ENCODE measurements around the gene TPO.

The TPO gene

DNA sequence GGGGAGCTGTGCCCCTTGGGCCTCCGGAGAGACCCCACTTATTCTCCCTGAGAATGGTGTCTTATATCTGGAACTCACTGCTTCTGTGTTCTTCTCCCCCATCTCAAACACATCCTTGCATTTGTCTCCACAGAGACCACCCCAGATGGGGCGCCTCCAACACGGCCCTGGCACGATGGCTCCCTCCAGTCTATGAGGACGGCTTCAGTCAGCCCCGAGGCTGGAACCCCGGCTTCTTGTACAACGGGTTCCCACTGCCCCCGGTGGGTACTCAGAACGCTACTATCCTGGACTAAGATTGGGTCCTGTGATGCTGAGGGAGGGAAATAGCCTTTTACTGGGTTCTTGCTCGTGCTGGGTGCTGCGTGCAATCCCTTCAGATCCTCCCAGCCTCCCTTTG is 40.3 kb downstream of the TPO start:
- no peak for DNase-seq

DNA sequence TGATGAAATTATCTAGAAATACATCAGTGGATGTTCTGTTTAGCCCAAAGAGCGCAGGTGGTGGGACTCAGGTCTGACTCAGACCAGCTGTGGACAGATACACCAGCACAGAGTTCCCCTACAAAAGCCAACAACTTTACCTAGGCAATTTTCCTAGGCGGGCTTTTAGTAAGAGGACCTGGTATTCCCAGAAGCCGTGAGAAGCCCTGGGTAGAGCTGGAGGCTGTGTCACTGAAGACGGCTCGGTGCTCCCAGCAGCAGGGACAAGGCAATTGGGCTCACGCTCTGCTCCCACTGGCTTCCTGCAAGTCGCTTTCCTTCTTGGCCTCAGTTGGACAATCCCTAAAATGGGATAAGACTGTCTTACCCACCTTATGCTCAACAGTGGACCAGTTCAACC is 41.1 kb downstream of the TPO start:
- no peak for DNase-seq

DNA sequence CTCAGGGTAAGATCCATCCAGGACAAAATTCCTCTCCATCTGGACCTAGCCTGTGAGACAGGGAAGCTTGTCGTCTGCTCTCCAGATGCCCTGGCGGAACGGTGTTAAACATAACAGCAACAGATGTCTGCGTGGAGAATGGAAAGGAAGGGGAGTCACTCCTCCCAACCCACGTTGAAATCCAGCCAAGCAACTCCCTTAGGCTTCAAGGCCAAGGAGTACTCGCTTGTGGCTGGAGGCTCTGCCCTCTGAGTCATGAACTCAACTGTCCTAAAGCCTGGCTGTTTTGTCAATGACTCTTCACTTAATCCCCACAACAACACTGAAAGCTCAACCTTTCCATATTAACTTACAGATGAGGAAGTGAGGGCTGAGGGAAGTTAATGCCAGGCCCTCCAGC is 42.2 kb downstream of the TPO start:
- no peak for DNase-seq

DNA sequence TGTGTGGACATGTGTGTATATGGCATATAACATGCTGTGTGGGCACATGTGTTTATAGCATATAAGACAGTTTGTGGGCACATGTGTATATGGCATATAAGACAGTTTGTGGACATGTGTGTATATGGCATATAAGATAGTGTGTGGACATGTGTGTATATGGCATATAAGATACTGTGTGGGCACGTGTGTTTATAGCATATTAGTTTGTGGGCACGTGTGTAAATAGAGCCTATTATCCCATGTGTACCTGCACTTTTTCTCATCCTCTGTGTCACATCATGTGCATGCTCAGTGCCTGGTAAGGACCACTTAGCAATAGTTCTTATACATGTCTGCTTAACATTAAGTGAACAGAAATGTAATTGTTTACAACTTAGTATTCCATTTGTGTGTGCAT is 45.2 kb downstream of the TPO start:
- DNase-seq: no peak

DNA sequence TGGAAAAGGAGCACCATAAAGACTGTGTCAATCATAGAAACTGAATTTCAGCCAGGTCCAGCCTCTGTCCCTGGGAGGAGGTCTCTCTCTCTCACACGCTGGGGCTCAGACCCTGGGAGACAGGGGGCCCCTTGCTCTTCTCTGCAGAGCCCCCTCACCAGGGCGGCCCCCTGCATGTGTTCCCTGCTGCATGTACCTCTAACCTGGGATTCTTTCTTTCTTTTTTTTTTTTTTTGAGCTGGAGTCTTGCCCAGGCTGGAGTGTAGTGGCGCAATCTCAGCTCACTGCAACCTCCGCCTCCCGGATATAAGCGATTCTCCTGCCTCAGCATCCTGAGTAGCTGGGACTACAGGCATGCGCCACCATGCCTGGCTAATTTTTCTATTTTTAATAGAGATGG is 46.5 kb downstream of the TPO start:
- no peak for DNase-seq

DNA sequence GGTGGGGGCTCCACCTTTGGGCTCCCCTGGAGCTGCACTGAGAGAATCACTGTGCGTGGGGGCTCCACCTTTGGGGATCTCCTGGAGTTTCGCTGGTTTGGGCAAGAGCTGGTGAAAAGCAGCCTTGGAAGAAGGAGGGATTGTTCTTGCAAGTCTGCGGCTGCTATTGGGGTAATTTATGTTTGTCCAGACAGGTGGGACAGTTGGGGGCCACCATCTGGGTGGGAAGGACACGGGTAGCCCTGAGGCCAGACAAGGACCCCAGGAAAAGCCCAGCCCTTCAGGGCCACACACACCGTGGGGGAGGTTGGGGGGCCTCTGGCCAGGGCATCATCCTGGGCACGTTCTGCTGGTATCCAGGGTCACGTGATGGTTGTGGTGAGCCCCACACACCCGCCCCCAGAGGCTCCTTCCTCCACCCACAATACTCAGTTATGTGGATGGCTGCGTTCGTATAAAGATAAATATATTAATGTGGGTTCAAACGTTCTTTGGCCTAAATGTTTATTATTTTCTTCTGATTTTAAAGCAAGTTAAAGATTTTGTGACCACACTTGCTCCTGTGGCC is 47.7 kb downstream of the TPO start:
- DNase-seq: no peak

DNA sequence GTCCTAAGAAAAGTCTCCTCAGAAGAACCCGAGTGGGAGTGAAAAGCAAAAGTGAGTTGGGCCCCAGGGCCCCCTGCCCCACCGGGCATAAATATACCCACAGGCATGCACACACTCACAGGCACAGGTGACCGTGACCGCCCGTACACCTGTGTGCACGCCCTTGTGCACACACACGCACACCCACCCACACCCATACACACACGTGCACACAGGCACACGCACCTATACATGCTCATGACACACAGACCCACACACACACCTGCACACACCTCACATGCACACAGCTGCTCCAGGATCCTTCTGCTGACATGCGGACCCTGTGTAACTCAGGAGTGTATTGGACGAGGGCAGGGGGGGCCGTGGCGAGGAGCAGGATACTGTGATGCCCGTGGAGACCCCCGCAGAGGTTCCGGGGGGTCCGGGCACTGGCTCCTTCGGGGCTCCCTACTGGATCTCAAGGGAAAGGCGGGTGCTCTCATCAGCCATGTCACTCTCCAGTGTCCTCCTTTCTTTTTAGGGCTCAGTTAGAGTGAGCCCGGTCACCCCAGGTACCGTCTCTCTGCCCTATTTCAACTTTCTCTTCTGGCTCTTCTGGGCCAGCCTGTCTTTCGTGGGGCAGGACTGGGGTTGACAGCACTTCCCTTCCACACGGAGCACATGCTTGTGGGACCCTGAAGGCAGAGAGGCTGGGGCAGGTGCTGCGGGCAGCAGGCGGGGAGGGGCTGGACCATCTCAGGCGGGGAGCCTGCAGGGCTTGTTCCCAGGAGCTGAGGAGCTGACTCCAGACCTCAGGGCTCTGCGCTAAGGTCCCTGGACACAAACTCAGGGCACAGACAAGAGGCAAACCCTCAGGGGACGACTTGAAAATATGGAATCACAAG is 48.5 kb downstream of the TPO start:
- DNase-seq: no peak

DNA sequence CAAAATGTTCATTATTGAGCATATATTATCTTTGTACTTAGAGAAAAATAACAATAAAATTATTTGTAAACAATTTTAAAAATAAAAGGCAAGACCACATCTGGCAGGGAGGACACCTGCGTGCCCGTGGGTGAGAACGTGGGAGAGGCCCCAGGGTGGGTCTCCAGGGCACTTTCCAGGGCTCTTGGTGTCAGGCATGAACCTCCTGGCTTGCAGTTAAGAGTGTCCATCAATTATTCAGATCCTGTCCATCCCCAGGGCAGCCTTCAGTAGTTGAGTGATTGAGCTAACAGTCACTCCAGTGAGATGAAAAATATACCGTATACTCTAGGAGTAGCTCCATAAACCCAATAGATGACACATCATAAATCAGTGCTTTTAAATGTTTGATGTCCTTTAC is 49.7 kb downstream of the TPO start:
- no peak for DNase-seq

DNA sequence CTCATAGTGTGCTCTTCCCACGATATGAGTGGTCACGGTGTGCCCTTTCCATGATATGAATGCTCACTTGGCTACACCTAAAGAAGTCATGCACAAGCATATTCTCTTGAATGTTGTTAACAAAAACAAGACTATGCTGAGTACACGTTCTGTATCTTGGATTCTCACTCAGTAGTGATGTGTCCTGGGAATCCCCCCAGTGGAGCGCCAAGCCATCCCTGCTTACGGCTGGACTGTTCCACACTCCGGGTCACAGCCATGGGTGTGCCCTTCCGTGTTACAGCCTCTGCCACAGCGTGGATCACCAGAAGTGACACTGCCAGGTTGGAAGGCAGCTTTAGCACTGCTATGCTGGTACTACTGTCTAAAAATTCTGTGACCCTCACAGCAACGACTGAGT is 59.1 kb downstream of the TPO start:
- no peak for DNase-seq

DNA sequence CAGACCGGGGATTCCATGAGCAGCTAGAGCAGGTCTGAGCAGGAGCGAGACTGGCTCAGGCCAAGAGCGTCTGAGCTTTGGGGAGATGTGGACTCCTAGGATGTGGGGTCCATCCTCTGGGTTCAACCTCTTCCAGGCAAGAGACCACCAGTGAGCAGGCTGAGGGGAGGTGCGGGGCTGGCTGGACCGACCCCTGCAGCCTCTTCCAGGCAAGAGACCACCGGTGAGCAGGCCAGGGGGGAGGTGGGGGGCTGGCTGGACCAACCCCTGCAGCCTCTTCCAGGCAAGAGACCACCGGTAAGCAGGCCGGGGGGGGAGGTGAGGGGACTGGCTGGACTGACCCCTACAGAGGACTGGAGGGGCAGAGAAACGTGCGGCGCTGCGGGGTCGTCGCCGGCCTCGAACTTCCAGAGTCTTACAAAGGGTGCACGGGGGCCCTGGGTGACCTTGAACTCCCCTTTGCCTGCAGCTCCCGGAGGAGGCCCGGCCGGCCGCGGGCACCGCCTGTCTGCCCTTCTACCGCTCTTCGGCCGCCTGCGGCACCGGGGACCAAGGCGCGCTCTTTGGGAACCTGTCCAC is 63.4 kb downstream of the TPO start:
- no peak for DNase-seq

DNA sequence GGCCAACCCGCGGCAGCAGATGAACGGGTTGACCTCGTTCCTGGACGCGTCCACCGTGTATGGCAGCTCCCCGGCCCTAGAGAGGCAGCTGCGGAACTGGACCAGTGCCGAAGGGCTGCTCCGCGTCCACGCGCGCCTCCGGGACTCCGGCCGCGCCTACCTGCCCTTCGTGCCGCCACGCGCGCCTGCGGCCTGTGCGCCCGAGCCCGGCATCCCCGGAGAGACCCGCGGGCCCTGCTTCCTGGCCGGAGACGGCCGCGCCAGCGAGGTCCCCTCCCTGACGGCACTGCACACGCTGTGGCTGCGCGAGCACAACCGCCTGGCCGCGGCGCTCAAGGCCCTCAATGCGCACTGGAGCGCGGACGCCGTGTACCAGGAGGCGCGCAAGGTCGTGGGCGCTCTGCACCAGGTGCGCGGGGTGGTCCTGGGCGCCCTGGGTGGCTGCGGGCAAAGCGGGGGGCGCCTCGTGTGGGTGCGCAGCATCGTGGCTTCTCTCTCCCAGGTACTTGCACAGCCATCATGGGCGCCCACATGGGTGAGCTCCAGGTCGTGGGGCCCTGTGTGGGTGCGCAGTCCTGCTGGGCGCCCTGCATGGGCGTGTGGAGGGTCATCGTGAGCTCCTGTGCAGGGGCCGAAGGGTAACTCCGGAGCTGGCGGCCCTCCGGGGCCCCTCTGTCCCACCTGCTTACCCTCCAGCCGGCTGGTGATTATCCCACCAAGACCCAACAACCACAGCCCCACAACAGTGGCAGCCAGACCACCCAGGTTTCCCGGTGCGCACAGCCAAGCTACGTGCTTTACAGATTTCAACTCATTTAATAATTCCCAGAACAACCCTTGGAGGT is 64.2 kb downstream of the TPO start:
- no peak for DNase-seq

DNA sequence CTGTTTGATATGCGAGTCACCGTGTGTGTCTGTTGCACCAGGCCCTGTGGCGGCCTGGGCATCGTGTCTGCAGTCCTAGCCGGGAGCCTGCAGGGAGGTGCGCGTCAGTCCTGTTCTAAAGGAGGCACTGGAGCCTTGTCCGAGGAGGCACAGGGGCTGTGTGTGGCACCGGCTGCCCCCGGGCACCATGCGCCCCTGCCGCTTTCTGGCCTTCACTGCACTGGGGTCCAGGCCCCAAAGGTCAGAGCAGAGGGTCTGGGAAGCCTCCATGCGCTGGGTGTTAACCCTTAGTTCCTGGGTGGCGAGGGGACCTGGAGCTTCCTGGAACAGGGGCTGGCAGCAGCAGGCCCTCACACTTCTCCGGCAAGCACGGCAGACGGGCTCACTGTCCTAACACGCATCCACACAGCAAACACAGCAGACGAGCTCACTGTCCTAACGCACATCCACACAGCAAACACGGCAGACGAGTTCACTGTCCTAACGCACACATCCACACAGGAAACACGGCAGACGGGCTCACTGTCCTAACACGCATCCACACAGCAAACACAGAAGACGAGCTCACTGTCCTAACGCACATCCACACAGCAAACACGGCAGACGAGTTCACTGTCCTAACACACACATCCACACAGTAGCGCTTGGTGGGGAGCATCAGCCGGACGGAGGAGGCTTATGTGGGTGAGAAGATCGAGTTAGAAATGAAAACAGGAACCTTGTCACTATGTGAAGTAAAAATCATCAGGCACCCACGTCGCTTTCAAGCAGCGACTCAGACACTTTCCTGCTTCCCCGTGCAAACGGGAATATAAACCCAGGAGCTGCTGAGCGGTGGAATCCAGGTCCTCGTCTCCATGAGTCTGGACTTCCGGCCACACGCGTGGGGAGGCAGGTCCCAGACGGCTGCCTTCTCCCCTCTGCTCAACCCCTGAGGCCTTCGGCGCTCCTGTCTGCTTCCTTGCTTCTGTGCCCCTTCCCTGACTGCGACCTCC is 65.3 kb downstream of the TPO start:
- no peak for DNase-seq

DNA sequence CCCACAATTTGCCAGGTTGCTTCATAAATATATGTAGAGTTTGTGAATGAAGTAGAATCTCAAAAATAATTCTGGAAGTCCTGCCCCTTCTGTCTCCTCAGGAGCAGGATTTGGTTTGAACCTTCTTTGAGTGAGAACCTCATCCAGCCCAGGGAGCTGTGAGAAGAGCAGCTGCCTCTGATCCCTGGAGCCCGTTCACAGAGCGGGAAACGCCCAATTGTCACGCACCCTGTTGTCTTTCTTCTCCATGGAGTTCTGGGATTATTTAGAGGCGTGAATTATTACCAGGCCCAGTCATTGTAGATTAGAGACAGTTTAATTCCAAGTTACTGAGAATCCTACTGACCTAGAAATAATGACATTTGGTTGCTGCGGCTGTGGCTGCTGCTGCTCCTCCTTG is 66.1 kb downstream of the TPO start:
- DNase-seq: no peak

DNA sequence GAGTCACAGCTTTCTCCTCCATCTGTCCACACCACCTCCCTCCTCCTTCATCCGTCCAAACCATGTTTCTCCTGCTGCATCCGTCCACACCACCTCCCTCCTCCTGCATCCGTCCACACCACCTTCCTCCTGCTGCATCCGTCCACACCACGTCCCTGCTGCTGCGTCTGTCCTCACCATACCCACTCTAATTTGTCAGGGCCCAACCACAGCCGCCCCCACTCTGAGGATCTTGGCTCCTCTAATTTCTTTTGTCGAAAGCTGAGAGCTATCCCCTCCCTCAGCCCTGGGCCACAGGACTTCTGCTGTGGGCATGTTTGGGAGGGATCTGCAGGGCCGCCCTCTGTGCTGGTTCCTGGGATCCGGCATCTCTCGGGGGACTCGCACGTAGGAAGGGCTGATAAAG is 67.4 kb downstream of the TPO start:
- DNase-seq: no peak

DNA sequence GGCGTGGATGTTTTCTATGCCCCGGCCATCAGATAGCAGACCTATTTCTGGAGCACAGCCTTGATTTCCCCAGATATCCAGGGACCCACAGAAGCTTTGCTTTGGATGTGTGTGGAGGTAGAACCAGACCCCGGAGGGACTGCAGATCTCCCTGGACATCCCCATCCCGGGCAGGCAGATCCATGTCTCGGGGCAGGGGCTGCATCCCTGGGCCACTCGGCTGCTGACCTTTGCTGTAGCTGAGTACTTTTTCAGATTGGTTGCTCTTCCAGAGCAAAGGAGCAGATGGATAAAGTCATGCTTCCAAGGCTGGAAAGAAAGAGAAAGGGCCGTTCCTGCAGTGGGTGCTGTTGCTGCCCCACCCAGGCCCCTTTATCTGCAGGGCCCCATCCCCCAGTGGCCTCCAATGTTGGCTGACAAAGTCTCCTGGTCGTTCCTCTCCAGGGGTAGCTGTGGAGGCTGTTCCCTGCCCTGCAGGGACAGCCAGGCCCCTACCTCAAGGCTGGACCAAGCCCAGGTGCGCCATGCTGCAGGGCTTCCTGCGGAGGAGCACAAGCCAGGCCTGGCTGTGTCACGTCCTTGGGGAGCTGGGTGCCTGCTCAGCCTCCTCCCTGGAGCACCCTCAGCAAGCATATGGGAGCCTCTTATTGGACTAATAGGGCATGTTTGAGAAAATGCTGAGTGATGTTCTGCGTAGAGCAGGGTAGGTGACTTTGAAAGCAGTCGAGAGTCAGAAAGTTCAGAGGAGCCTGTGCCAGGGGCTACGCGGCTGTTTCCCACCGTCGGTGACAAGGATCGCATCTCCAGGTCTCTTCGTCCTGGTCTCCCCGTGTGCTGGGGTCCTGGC is 68.4 kb downstream of the TPO start:
- DNase-seq: no peak

DNA sequence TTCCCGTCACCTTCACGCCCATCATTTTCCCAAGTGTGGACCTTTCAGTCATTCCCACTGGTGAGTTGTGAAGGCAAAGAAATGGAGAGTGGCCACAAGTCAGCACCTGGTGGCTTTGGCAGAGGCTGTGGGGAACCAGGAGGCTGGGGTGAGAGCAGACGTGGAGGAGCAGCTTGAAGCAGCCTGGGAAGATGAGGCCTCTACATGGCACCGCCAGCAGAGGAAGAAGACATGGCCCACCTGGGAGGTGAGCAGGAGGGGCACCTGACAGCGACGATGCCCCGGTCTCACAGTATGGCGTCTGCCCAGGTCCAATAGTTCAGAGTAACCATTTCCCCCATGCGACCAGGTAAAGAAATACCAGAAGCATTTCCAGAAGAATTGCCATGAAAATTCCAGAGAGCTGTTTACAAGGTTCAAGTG is 69.0 kb downstream of the TPO start:
- DNase-seq: no peak

DNA sequence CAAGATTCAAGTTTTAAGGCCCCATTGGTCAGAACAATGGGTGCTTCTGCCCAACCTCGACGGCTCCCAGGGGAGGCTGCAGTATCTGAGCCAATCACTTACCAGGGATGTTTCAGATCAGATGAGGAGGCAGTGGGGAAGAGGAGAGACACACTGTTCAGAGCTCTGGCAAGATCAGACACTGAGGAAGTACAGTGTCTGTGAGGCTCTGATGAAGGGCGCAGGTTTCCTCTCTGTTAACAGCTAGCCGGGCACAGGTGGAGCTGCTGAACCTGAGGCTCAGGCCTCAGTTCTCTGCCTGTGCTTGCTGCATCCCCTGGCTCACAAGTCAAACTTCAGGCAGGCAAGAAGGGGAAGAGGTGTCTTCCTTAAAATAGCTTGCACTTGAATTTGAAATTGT is 69.7 kb downstream of the TPO start:
- no peak for DNase-seq

DNA sequence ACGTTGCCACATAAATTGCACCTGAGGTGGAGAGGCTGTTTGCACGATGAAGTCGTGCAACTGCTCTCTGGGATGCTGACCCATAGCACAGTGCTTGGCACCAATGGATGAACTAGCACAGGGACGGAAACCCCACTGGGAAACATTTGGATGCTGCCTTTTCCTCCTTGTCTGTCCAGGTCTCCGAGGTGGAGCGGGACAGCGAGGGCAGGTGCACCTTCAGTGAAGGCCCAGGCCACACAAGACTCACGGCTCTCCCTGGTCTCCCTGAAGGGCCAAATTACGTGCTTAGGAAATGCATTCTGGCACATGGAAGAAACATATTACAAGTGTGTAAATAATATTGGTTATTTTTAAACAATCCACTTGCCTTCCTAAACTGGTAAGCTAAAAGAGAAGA is 70.3 kb downstream of the TPO start:
- no peak for DNase-seq

DNA sequence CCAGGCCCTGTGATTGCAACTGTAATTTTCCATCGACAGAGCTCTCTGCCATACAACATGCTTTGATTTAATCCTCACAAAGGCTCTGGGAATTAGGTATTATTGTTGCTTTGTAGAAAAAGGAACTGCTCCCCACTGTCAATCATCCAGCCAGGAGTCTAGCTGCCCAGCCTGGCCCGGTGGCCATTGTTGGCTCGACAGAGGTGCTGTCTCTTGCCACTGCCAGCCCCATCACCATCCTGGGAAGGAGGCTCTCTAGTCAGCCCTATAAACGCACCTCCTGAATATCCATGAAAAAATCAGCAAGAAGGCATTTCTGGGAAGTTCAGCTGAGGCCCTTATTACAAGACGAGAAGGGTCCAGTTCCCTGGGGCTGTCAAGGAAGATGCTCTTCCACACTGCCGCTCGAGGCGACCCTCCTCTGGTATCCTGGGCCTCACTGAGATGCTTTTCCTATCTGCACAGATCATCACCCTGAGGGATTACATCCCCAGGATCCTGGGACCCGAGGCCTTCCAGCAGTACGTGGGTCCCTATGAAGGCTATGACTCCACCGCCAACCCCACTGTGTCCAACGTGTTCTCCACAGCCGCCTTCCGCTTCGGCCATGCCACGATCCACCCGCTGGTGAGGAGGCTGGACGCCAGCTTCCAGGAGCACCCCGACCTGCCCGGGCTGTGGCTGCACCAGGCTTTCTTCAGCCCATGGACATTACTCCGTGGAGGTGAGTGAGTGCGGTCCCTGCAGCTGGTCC is 71.0 kb downstream of the TPO start:
- DNase-seq: no peak

DNA sequence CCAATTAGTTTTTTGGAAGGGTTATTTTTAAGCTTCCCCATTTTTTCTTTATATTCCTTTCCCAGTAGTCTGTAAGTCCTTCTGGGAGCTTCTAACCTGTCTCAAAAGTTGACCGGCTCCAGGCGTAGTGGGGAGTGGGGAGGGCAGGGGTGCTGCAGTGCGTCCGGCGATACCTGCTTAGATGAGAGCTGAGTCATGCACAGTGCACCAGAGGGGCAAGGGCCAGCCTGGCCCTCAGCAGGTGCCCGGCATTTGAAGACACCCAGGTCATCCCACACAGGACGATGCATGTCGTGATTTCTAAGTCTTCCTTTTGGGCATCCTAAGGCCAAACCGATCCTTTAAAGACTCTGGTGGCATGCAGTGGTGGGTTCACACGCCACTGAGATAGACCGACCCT is 73.4 kb downstream of the TPO start:
- DNase-seq: no peak

DNA sequence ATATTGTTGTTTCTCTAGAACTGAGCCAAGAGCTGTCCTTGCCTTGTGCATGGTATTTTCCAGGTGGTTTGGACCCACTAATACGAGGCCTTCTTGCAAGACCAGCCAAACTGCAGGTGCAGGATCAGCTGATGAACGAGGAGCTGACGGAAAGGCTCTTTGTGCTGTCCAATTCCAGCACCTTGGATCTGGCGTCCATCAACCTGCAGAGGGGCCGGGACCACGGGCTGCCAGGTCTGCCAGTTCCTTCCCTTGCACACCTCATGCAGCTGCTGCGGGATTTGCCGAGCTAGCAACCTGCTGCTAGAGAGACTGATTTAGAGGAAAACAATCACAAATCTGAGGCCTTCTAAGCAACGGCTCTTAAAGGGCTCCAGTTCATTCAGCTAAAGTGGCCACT is 74.5 kb downstream of the TPO start:
- DNase-seq: no peak

Data from activated naive CD4-positive, alpha-beta T cell treated with Interleukin-2 at 50 U/mL for 16 hours (primary cell).